Sigmoid colon (tissue), 7 donors: ENCODE measurements around the gene STX1B. TPM values are rescaled to one million over a fixed set of nuclear protein-coding genes. Genes with fewer than 3 reads are reported as not detected.

Experiments
- DNase-seq: peaks from one replicate; pipeline ENCODE4 v3.0.0-alpha.2; 2019
- H3K27ac ChIP-seq, 4 donors: fragments of 200-600 bp; sonication (generic); one replicate each; pipeline ENCODE4 v1.5.1; 2016 to 2019; ENCODE audit warnings: mild to moderate bottlenecking in 1 of 4
- H3K27me3 ChIP-seq, 3 donors: fragments of 200-600 bp; sonication (generic); one replicate each; pipeline ENCODE4 v1.5.1; 2019; ENCODE audit warnings: mild to moderate bottlenecking in 1 of 3
- H3K36me3 ChIP-seq, 4 donors: fragments of 200-600 bp; sonication (generic); one replicate each; pipeline ENCODE4 v1.5.1; 2016 to 2019
- H3K4me1 ChIP-seq, 4 donors: fragments of 200-600 bp; sonication (generic); one replicate each; pipeline ENCODE4 v1.5.1; 2017 to 2019
- H3K4me3 ChIP-seq, 4 donors: fragments of 200-600 bp; sonication (generic); one replicate each; pipeline ENCODE4 v1.5.1; 2017 to 2019; ENCODE audit warnings: mild to moderate bottlenecking in 2 of 4, moderate library complexity in 1 of 4
- H3K9me3 ChIP-seq, 4 donors: fragments of 200-600 bp in 3 of 4; sonication (generic) in 3 of 4; one replicate each; pipeline versions ENCODE4 v1.5.1 to v1.6.1; 2013 to 2019
- CTCF ChIP-seq, 4 experiments: fragments of 450-650 bp in 3 of 4; fragments of 200-600 bp in 1 of 4; IDR thresholded peaks; one replicate each; pipeline ENCODE4 v1.5.1; 2016 to 2019; ENCODE audit warnings: antibody characterized with exemption in 4 of 4, mild to moderate bottlenecking in 3 of 4, moderate library complexity in 2 of 4
- EP300 ChIP-seq, 4 donors: sonication (generic); formaldehyde crosslinking; IDR thresholded peaks; one replicate each; pipeline ENCODE4 v1.6.1; 2017; ENCODE audit warnings: antibody characterized with exemption in 4 of 4
- POLR2A ChIP-seq, 2 donors: fragments of 450-650 bp; IDR thresholded peaks; one replicate each; pipeline ENCODE4 v1.6.1; 2016; ENCODE audit warnings: antibody characterized with exemption in 2 of 2, mild to moderate bottlenecking in 2 of 2, moderate library complexity in 2 of 2
- POLR2AphosphoS5 ChIP-seq, 4 donors: sonication (generic); formaldehyde crosslinking; IDR thresholded peaks; one replicate each; pipeline ENCODE4 v1.6.1; 2017; ENCODE audit warnings: antibody characterized with exemption in 4 of 4
- WGBS, 2 donors: extraction: QIAGEN DNeasy Blood & Tissue Kit; methylation state at CpG; one replicate each; pipeline ENCODE4 v1.1.7; 2013; 5-methylcytosine and 5-hydroxymethylcytosine counted together
- intact Hi-C: fragments of 100-400 bp; cut with DNase I; formaldehyde crosslinking; loops from one replicate; pipeline ENCODE4 v1.15.1; 2023
- polyA plus RNA-seq, 3 donors: library from polyadenylated mRNA; stranded (reverse); fragments of 200-250 nt; gene quantifications; one replicate each; pipeline ENCODE4 v1.2.3, GENCODE V29; 2013
- total RNA-seq, 4 donors: library from RNA; depleted of rRNA; stranded (reverse); fragments of >200 nt; gene quantifications; one replicate each; pipeline ENCODE4 v1.1.0, GENCODE V29; 2016
- donor health status: healthy with polysubstance abuse.
- donor health status: Bipolar disorder and iron deficiency.
- donor health status: healthy.

STX1B gene
- total and polyA plus RNA-seq, 7 donors, result 0.60 to 4.4 (median 1.1) TPM; not detected in 1

- peaks cover 0 to 14% (median 12%) of the 10 kb centered on the region in 4 donors for H3K4me1 ChIP-seq
- H3K9me3 ChIP-seq, result no peaks in the 10 kb centered on the region
- WGBS, 2 donors, result 94 to 96% methylated on average over 30 of the region's 30 CpGs
- H3K4me3 ChIP-seq, result no peak overlapping the region
- H3K27me3 ChIP-seq, result no peaks in the 10 kb centered on the region
- TF ChIP-seq POLR2A (IDR thresholded peaks at IDR 0.05) (no peak), EP300 (IDR thresholded peaks at IDR 0.05) (no peak), POLR2AphosphoS5 (IDR thresholded peaks at IDR 0.05) (no peak)
- peaks cover 0 to 25% (median 18%) of the 10 kb centered on the region in 4 donors for H3K36me3 ChIP-seq
- intact Hi-C loops, result no loop called here
- DNase-seq, result no peak
- H3K27ac ChIP-seq, result no peak overlapping the region
These were observed 22.8 kb downstream of the STX1B start for GRCh38 chr16:30987581-30988190.

DNA sequence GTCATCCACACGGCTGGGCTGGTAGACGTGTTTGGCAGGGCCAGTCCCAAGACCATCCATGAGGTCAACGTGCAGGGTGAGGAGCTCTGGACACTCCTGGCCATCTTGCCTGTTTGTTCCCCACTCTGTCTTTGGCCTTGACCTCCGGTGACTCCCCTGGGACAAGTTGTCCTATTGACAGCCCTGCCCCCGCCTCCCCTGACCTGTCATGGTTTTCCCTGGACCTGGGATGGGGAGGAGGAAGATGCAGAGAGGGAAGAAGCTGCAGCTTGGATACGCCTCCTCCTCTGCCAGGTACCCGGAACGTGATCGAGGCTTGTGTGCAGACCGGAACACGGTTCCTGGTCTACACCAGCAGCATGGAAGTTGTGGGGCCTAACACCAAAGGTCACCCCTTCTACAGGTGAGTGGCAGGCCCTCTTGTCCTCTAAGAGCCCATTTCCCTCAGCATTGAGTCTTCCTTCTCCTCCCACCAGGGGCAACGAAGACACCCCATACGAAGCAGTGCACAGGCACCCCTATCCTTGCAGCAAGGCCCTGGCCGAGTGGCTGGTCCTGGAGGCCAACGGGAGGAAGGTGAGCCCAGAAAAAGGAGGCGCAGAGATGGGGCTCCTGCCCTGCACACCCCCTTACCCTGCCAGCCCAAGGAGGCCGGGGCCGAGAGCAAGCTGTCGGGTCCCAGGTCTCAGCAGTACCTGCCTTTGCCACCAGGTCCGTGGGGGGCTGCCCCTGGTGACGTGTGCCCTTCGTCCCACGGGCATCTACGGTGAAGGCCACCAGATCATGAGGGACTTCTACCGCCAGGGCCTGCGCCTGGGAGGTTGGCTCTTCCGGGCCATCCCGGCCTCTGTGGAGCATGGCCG, 24.1 kb downstream of the STX1B start:
- peak overlapping the region in 2 of 4 donors; percentile 69 to 74 for H3K27ac ChIP-seq
- TF ChIP-seq CTCF (IDR thresholded peaks at IDR 0.05), result no peak
- TF ChIP-seq POLR2AphosphoS5 (IDR thresholded peaks at IDR 0.05), result no peak
- no peak for TF ChIP-seq EP300 (IDR thresholded peaks at IDR 0.05)
- TF ChIP-seq POLR2A (IDR thresholded peaks at IDR 0.05), result no peak
- H3K4me1 ChIP-seq, result peaks cover 0 to 14% (median 12%) of the 10 kb centered on the region in 4 donors
- DNase-seq, result no peak
- WGBS, 2 donors, result 94% methylated on average over 29 of the region's 29 CpGs
- no peak overlapping the region for H3K4me3 ChIP-seq
- intact Hi-C loops, result no loop called here
- H3K27me3 ChIP-seq, result no peaks in the 10 kb centered on the region
- H3K9me3 ChIP-seq, result no peaks in the 10 kb centered on the region
- H3K36me3 ChIP-seq, result peaks cover 0 to 38% (median 20%) of the 10 kb centered on the region in 4 donors

DNA sequence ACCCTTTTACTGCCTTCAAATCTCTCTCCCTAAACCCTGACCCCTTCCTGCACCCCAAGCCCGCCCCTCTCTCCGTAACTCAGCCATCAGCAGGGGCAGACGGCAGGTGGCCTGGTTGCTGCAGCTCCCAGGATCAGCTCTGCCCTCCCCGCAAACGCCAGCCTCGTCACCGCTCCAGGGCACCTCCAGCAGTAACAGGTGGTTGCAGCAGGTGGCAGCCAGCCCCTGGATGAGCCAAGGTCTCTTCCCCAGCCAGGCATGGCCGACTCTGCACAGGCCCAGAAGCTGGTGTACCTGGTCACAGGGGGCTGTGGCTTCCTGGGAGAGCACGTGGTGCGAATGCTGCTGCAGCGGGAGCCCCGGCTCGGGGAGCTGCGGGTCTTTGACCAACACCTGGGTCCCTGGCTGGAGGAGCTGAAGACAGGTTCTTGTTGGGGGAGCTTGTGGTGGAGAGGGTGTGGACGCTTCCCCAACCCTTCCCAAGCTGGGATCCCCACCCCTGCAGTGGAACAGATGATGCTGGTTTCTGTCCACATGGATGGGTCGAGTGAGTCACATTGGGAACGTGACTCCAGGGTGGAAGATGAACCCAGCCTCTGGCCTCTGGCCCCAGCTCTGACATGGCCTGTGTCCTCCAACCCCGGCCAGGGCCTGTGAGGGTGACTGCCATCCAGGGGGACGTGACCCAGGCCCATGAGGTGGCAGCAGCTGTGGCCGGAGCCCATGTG, 24.9 kb downstream of the STX1B start:
- Histone ChIP-seq H3K4me1 (peaks cover 0 to 14% (median 12%) of the 10 kb centered on the region in 4 donors), H3K36me3 (peaks cover 2 to 46% (median 24%) of the 10 kb centered on the region in 4 donors), H3K9me3 (no peaks in the 10 kb centered on the region), H3K4me3 (peak overlapping the region; percentile 30 to 53 (median 50)), H3K27ac (peak overlapping the region; percentile 69 to 78 (median 72)), H3K27me3 (no peaks in the 10 kb centered on the region)
- intact Hi-C loops, result loop anchor here (1.0 to 2.0 kb wide), 3 partner anchors 57 to 883 kb away; no protein-coding TSS in a partner anchor
- no peak for DNase-seq
- WGBS, 2 donors, result 28 to 57% methylated on average over 20 of the region's 20 CpGs
- TF ChIP-seq POLR2AphosphoS5 (IDR thresholded peaks at IDR 0.05) (peak in 1 of 4 donors; percentile 25), POLR2A (IDR thresholded peaks at IDR 0.05) (no peak)

DNA sequence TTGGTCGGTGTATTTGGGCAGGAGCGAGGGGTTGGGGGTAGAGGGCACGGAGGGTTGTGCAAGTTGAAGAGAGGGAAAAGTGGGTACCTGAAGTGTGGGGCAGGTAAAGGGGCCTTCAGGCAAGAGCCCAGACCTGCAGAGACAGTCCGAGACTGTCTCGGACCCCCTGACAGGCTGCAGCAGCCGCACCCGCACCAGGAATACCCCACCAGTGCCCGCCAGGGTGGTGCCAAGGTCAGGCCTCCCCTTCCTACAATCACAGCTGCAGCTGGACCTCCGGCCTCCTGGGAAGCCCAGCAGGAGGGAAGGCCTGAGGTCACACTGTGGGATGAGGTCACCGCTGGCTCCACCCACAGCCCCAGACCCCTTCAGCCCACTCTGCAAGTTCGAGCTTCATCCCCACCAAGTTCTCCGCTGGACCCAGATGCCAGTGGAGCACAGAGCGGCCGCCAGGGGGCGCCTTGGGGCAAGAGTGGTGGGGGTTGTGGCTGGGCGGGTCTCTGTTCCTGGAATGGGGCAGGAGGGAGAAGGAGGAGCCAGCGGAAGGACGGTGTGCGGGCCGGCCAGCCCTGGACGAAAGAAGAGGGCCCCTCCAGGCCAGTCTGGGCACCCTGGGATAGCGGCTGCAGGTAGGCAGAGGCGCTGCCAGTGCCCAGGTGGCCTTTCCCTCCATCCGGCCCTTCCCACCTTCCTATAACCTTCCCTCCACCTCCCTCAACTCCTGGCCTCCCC, 25.6 kb downstream of the STX1B start, which contains the start of gene HSD3B7:
Gene HSD3B7, plus strand, starts transcription at position 539 of the 732 bp plus-strand sequence. CDS start 452 bp downstream, outside the sequence.
- intact Hi-C loops, result loop anchor here (1.0 to 2.0 kb wide), 3 partner anchors 57 to 884 kb away; no protein-coding TSS in a partner anchor
- DNase-seq, result peak; percentile 96
- no peaks in the 10 kb centered on the region for H3K27me3 ChIP-seq
- peak within 1 kb of the TSS; percentile 69 to 78 (median 72) for H3K27ac ChIP-seq
- peak within 1 kb of the TSS; percentile 30 to 53 (median 50) for H3K4me3 ChIP-seq
- peaks cover 0 to 14% (median 12%) of the 10 kb centered on the region in 4 donors for H3K4me1 ChIP-seq
- no peaks in the 10 kb centered on the region for H3K9me3 ChIP-seq
- WGBS, 2 donors, result 23 to 36% methylated on average over 24 of the region's 24 CpGs
- TF ChIP-seq POLR2A (IDR thresholded peaks at IDR 0.05) (no peak), EP300 (IDR thresholded peaks at IDR 0.05) (no peak), CTCF (IDR thresholded peaks at IDR 0.05) (peak; percentile 93 to 99 (median 96)), POLR2AphosphoS5 (IDR thresholded peaks at IDR 0.05) (peak in 2 of 4 donors; percentile 45 to 65)
- peaks cover 8 to 54% (median 32%) of the 10 kb centered on the region in 4 donors for H3K36me3 ChIP-seq
